Suprapubic skin (tissue), 4 donors: ENCODE results near the gene MAGEA8. TPM values are rescaled to one million over a fixed set of nuclear protein-coding genes. Genes with fewer than 3 reads are reported as not detected.

Source experiments
- DNase-seq, 2 donors: peaks; one replicate each; pipeline ENCODE4 v3.0.0-alpha.2; 2019; ENCODE audit warnings: low spot score in 2 of 2
- H3K27ac ChIP-seq: fragments of 200-600 bp; sonication (generic); one replicate; pipeline ENCODE4 v1.5.1; 2019
- H3K27me3 ChIP-seq: fragments of 200-600 bp; sonication (generic); one replicate; pipeline ENCODE4 v1.5.1; 2019
- H3K36me3 ChIP-seq: fragments of 200-600 bp; sonication (generic); one replicate; pipeline ENCODE4 v1.5.1; 2019
- H3K4me1 ChIP-seq: fragments of 200-600 bp; sonication (generic); one replicate; pipeline ENCODE4 v1.5.1; 2019
- H3K4me3 ChIP-seq: fragments of 200-600 bp; sonication (generic); one replicate; pipeline ENCODE4 v1.5.1; 2019; ENCODE audit warnings: mild to moderate bottlenecking
- H3K9me3 ChIP-seq: fragments of 200-600 bp; sonication (generic); one replicate; pipeline ENCODE4 v1.5.1; 2019
- EP300 ChIP-seq: sonication (generic); formaldehyde crosslinking; IDR thresholded peaks from one replicate; pipeline ENCODE4 v1.6.1; 2017; ENCODE audit warnings: antibody characterized with exemption
- POLR2A ChIP-seq, 2 donors: fragments of 450-650 bp; IDR thresholded peaks; one replicate each; pipeline ENCODE4 v1.6.1; 2017; ENCODE audit warnings: antibody characterized with exemption in 2 of 2, mild to moderate bottlenecking in 2 of 2, moderate library complexity in 2 of 2
- POLR2AphosphoS5 ChIP-seq, 3 donors: sonication (generic); formaldehyde crosslinking; IDR thresholded peaks; one replicate each; pipeline ENCODE4 v1.6.1; 2017; ENCODE audit warnings: antibody characterized with exemption in 3 of 3
- WGBS: methylation state at CpG from one replicate; pipeline ENCODE4 v1.1.5; 2018; 5-methylcytosine and 5-hydroxymethylcytosine counted together
- total RNA-seq, 4 donors: library from RNA; depleted of rRNA; stranded (reverse); fragments of >200 nt; gene quantifications; one replicate each; pipeline ENCODE4 v1.1.0, GENCODE V29; 2016
- TF ChIP-seq, protein P1 (sequence below), 2 donors: fragments of 200-600 bp in 1 of 2; fragments of 450-650 bp in 1 of 2; sonication (generic) in 1 of 2; IDR thresholded peaks; one replicate each; pipeline ENCODE4 v1.5.1; 2016 to 2019; ENCODE audit warnings: antibody characterized with exemption in 2 of 2, mild to moderate bottlenecking in 1 of 2, moderate library complexity in 1 of 2

MAGEA8 gene
- total RNA-seq, 4 donors from 2014 or later = not detected

DNA sequence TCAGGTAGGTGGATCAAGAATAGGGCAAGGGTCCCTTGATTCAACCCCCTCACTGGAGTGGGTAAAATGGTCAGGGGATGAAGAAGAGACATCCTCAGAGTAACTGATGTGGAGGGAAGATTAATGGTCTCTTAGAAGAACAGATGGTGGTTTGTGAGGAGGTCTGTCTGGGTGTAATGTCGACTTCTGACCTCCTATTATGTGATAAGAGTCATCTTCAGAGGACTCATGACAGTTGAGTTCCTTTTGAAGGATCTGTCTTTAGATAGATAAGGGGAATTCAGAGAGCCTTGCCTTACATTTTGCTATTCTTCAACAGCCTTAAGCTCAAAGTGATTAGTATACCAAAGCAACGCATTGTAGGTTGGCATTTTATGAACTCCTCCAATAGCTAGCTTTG is 27.1 kb upstream of the MAGEA8 start:
- 61% methylated on average over 2 of the region's 2 CpGs for WGBS
- DNase-seq = no peak
- Histone ChIP-seq H3K36me3 (no peaks in the 10 kb centered on the region), H3K4me1 (no peaks in the 10 kb centered on the region), H3K9me3 (no peaks in the 10 kb centered on the region), H3K27me3 (no peaks in the 10 kb centered on the region), H3K27ac (no peak overlapping the region), H3K4me3 (no peak overlapping the region)
- TF ChIP-seq POLR2A (IDR thresholded peaks at IDR 0.05) (no peak), POLR2AphosphoS5 (IDR thresholded peaks at IDR 0.05) (no peak), EP300 (no peak)
- TF ChIP-seq, protein P1, sequence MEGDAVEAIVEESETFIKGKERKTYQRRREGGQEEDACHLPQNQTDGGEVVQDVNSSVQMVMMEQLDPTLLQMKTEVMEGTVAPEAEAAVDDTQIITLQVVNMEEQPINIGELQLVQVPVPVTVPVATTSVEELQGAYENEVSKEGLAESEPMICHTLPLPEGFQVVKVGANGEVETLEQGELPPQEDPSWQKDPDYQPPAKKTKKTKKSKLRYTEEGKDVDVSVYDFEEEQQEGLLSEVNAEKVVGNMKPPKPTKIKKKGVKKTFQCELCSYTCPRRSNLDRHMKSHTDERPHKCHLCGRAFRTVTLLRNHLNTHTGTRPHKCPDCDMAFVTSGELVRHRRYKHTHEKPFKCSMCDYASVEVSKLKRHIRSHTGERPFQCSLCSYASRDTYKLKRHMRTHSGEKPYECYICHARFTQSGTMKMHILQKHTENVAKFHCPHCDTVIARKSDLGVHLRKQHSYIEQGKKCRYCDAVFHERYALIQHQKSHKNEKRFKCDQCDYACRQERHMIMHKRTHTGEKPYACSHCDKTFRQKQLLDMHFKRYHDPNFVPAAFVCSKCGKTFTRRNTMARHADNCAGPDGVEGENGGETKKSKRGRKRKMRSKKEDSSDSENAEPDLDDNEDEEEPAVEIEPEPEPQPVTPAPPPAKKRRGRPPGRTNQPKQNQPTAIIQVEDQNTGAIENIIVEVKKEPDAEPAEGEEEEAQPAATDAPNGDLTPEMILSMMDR (IDR thresholded peaks at IDR 0.05) = no peak

DNA sequence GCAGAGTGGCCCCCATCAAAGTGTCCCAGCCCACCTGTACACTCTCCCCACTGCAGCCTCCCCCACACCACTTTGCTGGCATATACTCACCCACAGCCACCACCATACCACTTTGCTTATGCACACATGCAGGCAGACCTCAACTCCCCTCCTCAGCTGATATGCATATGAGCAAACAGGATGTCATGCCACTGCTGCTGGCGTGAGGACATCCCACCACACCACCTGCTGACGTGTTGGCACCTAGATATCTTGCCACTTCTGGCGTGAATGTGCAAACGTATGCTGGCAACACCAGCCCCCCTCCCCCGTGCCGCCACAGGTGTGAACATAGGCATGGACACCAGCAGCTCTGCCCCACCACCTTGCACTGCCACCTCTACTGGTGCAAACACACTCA is 22.4 kb upstream of the MAGEA8 start:
- no peak overlapping the region for H3K27ac ChIP-seq
- H3K36me3 ChIP-seq = no peaks in the 10 kb centered on the region
- WGBS = 71% methylated on average over 4 of the region's 6 CpGs
- no peak for DNase-seq
- no peaks in the 10 kb centered on the region for H3K9me3 ChIP-seq
- TF ChIP-seq EP300 = no peak
- TF ChIP-seq, protein P1 (IDR thresholded peaks at IDR 0.05) = no peak
- TF ChIP-seq POLR2A (IDR thresholded peaks at IDR 0.05) = no peak
- no peaks in the 10 kb centered on the region for H3K4me1 ChIP-seq
- no peaks in the 10 kb centered on the region for H3K27me3 ChIP-seq
- no peak overlapping the region for H3K4me3 ChIP-seq

DNA sequence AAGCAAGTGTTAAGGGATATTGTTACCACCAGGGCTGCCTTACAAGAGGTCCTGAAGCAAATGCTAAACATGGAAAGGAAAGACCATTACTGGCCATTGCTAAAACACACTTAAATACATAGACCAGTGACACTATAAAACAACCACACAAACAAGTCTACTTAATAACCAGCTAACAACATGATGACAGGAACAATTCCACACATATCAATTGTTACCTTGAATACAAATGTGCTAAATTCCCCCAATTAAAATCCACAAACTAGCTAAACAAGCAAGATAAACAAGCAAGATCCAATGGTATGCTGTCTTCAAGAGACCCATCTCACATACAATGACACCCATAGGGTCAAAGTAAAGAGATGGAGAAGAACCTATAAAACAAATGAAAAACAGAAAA is 20.5 kb upstream of the MAGEA8 start:
- DNase-seq = no peak
- H3K4me1 ChIP-seq = no peaks in the 10 kb centered on the region

DNA sequence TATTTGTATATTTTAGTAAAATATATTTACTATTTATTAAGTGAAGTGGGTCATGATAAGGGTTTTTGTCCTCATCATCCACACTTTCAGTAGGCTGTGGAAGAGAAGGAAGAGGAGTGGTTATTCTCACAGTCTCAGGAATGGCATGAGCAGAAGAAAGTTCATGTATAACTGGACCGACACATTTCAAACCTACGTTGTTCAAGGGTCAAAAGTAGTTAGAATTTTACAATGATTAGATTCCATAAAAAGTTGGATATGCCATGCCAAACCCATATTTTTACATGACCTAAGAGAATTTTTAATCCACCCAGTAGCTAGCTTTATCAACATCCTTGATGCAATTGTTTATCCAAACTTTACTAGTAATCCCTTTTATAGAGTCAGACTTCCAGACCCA is 15.6 kb upstream of the MAGEA8 start:
- no peaks in the 10 kb centered on the region for H3K36me3 ChIP-seq
- no peak overlapping the region for H3K27ac ChIP-seq
- no peak overlapping the region for H3K4me3 ChIP-seq
- no peaks in the 10 kb centered on the region for H3K4me1 ChIP-seq
- H3K27me3 ChIP-seq = no peaks in the 10 kb centered on the region
- TF ChIP-seq POLR2AphosphoS5 (IDR thresholded peaks at IDR 0.05) = no peak
- no peak for TF ChIP-seq EP300
- no peak for TF ChIP-seq POLR2A (IDR thresholded peaks at IDR 0.05)
- TF ChIP-seq, protein P1 (IDR thresholded peaks at IDR 0.05) = no peak
- no peak for DNase-seq
- 90% methylated on average over 2 of the region's 2 CpGs for WGBS
- no peaks in the 10 kb centered on the region for H3K9me3 ChIP-seq

More for the DNA sequence above, 20.5 kb upstream of the MAGEA8 start:
- H3K27me3 ChIP-seq = no peaks in the 10 kb centered on the region
- no peaks in the 10 kb centered on the region for H3K9me3 ChIP-seq
- no peaks in the 10 kb centered on the region for H3K36me3 ChIP-seq
- TF ChIP-seq POLR2AphosphoS5 (IDR thresholded peaks at IDR 0.05) (no peak), EP300 (no peak), POLR2A (IDR thresholded peaks at IDR 0.05) (no peak)
- TF ChIP-seq, protein P1 (IDR thresholded peaks at IDR 0.05) = no peak
- H3K4me3 ChIP-seq = no peak overlapping the region
- no peak overlapping the region for H3K27ac ChIP-seq

DNA sequence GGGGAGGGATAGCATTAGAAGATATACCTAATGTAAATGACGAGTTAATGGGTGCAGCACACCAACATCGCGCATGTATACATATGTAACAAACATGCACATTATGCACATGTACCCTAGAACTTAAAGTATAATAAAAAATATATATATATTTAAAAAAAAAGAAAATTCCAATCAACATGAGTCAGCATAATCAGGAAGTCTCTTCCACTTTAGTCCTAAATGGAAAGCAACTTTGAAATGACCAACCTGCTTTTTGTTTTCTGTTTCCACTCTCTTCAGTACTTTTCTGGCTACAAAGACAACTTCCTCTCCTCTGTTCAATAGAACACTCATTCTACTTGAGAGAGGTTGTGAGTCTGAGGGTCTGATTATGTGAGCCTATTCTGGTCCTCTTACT is 13.5 kb upstream of the MAGEA8 start:
- no peak overlapping the region for H3K27ac ChIP-seq

More for the DNA sequence above, 13.5 kb upstream of the MAGEA8 start:
- 84% methylated on average over 3 of the region's 3 CpGs for WGBS
- H3K36me3 ChIP-seq = no peaks in the 10 kb centered on the region
- H3K4me1 ChIP-seq = no peaks in the 10 kb centered on the region
- H3K27me3 ChIP-seq = no peaks in the 10 kb centered on the region
- TF ChIP-seq POLR2AphosphoS5 (IDR thresholded peaks at IDR 0.05) = no peak
- TF ChIP-seq, protein P1 (IDR thresholded peaks at IDR 0.05) = no peak
- TF ChIP-seq POLR2A (IDR thresholded peaks at IDR 0.05) = no peak
- no peak for TF ChIP-seq EP300
- H3K4me3 ChIP-seq = no peak overlapping the region
- no peak for DNase-seq
- no peaks in the 10 kb centered on the region for H3K9me3 ChIP-seq
